ENCODE data around the gene RNF151. TPM values are rescaled to one million over a fixed set of nuclear protein-coding genes. Genes with fewer than 3 reads are reported as not detected.

The RNF151 gene
- total RNA-seq, 4 donors from 2014 or later: not detected

GRCh38 chr16:1945559-1946391 is 20.9 kb upstream of the RNF151 start:
- Histone ChIP-seq H3K9me3 (no peaks in the 10 kb centered on the region), H3K27me3 (no peaks in the 10 kb centered on the region), H3K4me1 (peaks cover 15 to 27% (median 23%) of the 10 kb centered on the region in 4 donors), H3K36me3 (no peaks in the 10 kb centered on the region), H3K4me3 (no peak overlapping the region), H3K27ac (no peak overlapping the region)
- WGBS, 2 donors (ENCODE audit: low coverage in 1 of 2): 80 to 82% methylated on average over 11 to 19 of the region's 19 CpGs
- no peak for DNase-seq
- intact Hi-C loops (cut with DNase I; ENCODE audit: low total_unique reads): no loop called here
- in situ Hi-C loops (cut with MboI; ENCODE audit: low pct_ligation_motif_present in 1 of 4, low pct_unique_long_range_greater_than_20kb in 1 of 4, low sequenced_read_pairs in 3 of 4): no loop called here
- no peak for TF ChIP-seq POLR2AphosphoS5 (IDR thresholded peaks at IDR 0.05)
- TF ChIP-seq CTCF (IDR thresholded peaks at IDR 0.05): no peak
- no peak for TF ChIP-seq POLR2A (IDR thresholded peaks at IDR 0.05)
- no peak for TF ChIP-seq EP300 (IDR thresholded peaks at IDR 0.05; ENCODE audit: low read depth)

- in situ Hi-C loops (cut with MboI; ENCODE audit: low pct_ligation_motif_present in 1 of 4, low pct_unique_long_range_greater_than_20kb in 1 of 4, low sequenced_read_pairs in 3 of 4) (no loop called here), intact Hi-C loops (cut with DNase I; ENCODE audit: low total_unique reads) (no loop called here)
- TF ChIP-seq POLR2A (IDR thresholded peaks at IDR 0.05) (no peak), POLR2AphosphoS5 (IDR thresholded peaks at IDR 0.05) (no peak), CTCF (IDR thresholded peaks at IDR 0.05) (no peak), EP300 (IDR thresholded peaks at IDR 0.05; ENCODE audit: low read depth) (no peak)
- Histone ChIP-seq H3K9me3 (no peaks in the 10 kb centered on the region), H3K36me3 (no peaks in the 10 kb centered on the region), H3K4me3 (no peak overlapping the region), H3K27ac (no peak overlapping the region), H3K4me1 (peaks cover 10 to 18% (median 13%) of the 10 kb centered on the region in 4 donors), H3K27me3 (no peaks in the 10 kb centered on the region)
- WGBS, 2 donors (ENCODE audit: low coverage in 1 of 2): 87% methylated on average over 37 of the region's 38 CpGs; no CpG with 5 or more reads in 1 of the 2 donors
- no peak for DNase-seq
These were observed 19.9 kb upstream of the RNF151 start for GRCh38 chr16:1946495-1947368.

DNA sequence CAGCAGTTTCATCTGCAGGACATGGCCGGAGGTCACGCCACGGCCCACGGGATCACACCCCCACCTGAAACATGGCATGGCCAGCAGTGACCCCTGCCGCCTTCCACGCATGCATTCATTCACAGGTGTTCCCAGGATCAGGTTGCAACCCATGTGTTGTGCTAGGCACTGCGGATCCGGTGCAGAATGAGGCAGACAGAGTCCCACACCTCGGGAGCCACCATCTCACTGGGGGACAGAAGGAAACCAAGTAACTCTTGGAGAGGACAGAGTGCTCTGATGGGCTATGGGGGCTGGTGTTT is 19.3 kb upstream of the RNF151 start:
- Histone ChIP-seq H3K9me3 (no peaks in the 10 kb centered on the region), H3K27me3 (no peaks in the 10 kb centered on the region), H3K4me1 (peaks cover 4 to 12% (median 7%) of the 10 kb centered on the region in 4 donors), H3K36me3 (no peaks in the 10 kb centered on the region), H3K27ac (no peak overlapping the region), H3K4me3 (no peak overlapping the region)
- no peak for DNase-seq
- in situ Hi-C loops (cut with MboI; ENCODE audit: low pct_ligation_motif_present in 1 of 4, low pct_unique_long_range_greater_than_20kb in 1 of 4, low sequenced_read_pairs in 3 of 4): no loop called here
- intact Hi-C loops (cut with DNase I; ENCODE audit: low total_unique reads): no loop called here
- TF ChIP-seq POLR2A (IDR thresholded peaks at IDR 0.05): no peak
- no peak for TF ChIP-seq CTCF (IDR thresholded peaks at IDR 0.05)
- TF ChIP-seq POLR2AphosphoS5 (IDR thresholded peaks at IDR 0.05): no peak
- 89% methylated on average over 9 of the region's 9 CpGs; no CpG with 5 or more reads in 1 of the 2 donors for WGBS, 2 donors (ENCODE audit: low coverage in 1 of 2)

DNA sequence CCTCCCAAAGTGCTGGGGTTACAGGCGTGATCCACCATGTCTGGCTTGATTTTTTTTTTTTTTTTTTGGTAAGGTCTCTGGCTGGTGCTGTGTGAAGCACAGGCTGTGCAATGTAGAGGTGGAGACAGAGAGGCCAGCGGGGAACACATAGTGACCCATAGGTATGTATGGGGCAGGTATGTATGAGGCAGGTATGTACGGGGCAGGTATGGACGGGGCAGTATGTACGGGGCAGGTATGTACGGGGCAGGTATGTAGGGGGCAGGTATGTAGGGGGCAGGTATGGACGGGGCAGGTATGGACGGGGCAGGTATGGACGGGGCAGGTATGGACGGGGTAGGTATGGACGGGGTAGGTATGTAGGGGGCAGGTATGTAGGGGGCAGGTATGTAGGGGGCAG is 17.1 kb upstream of the RNF151 start:
- TF ChIP-seq POLR2A (IDR thresholded peaks at IDR 0.05) (no peak), EP300 (IDR thresholded peaks at IDR 0.05; ENCODE audit: low read depth) (no peak), POLR2AphosphoS5 (IDR thresholded peaks at IDR 0.05) (no peak), CTCF (IDR thresholded peaks at IDR 0.05) (no peak)
- Histone ChIP-seq H3K36me3 (no peaks in the 10 kb centered on the region), H3K27ac (no peak overlapping the region), H3K4me1 (no peaks in the 10 kb centered on the region), H3K9me3 (no peaks in the 10 kb centered on the region), H3K27me3 (no peaks in the 10 kb centered on the region), H3K4me3 (no peak overlapping the region)
- intact Hi-C loops (cut with DNase I; ENCODE audit: low total_unique reads) (no loop called here), in situ Hi-C loops (cut with MboI; ENCODE audit: low pct_ligation_motif_present in 1 of 4, low pct_unique_long_range_greater_than_20kb in 1 of 4, low sequenced_read_pairs in 3 of 4) (no loop called here)
- no peak for DNase-seq
- 83 to 92% methylated on average over 1 to 11 of the region's 11 CpGs for WGBS, 2 donors (ENCODE audit: low coverage in 1 of 2)

All from transverse colon (tissue), 4 donors.